ENCODE measurements around the gene CFAP221.

- no peak for TF ChIP-seq CTCF (optimal IDR thresholded peaks at IDR 0.05 in 1 of 3, IDR thresholded peaks at IDR 0.05 in 1 of 3, conservative IDR thresholded peaks at IDR 0.05 in 1 of 3; ENCODE audit: extremely low read depth in 1 of 3, insufficient read depth in 2 of 3, low read length in 3 of 3)
- TF ChIP-seq EZH2 (IDR thresholded peaks at IDR 0.05; ENCODE audit: low read length), result no peak
Measured at GRCh38 chr2:119706221-119706620, 162.0 kb downstream of the CFAP221 start.

Measured in keratinocyte (primary cell).